K562 (cell line): Measurements from ENCODE around the gene CAMK2N1. TPM values are rescaled to one million over a fixed set of nuclear protein-coding genes. Genes with fewer than 3 reads are reported as not detected.
A peak's percentile ranks its signal among the peaks of the same experiment; 100 is the strongest.

Experiments used
- ATF7 ChIP-seq: fragments of 450-650 bp; IDR thresholded peaks from 2 replicates; pipeline ENCODE4 v1.7.1; 2014; ENCODE audit warnings: mild to moderate bottlenecking, moderate library complexity
- CBX3 ChIP-seq, 2 experiments: IDR thresholded peaks; 1 replicate in 1 of 2; 2 replicates in 1 of 2; pipeline ENCODE4 v1.6.1; 2012; ENCODE audit warnings: inconsistent platforms in 2 of 2, low read length in 2 of 2, borderline replicate concordance in 1 of 2, control low read depth in 1 of 2
- CEBPG ChIP-seq, 3 experiments: fragments of 200-800 bp in 1 of 3; sonication (Bioruptor generic) in 1 of 3; sonication (generic) in 1 of 3; formaldehyde crosslinking in 1 of 3; IDR thresholded peaks in 2 of 3; conservative IDR thresholded peaks in 1 of 3; 2 replicates each; pipeline versions ENCODE4 v1.6.1 to v1.8.0; 2016 to 2022; ENCODE audit warnings: missing compliant biosample characterization in 2 of 3, missing genetic modification characterization in 2 of 3, mild to moderate bottlenecking in 1 of 3, missing genetic modification reagents in 1 of 3
- CTBP1 ChIP-seq: fragments of 450-650 bp; IDR thresholded peaks from 2 replicates; pipeline ENCODE4 v1.6.1; 2016; ENCODE audit warnings: borderline replicate concordance
- CXXC5 ChIP-seq: fragments of 250-450 bp; sonication (Bioruptor Pico); IDR thresholded peaks from 2 replicates; pipeline ENCODE4 v1.8.0; 2022; ENCODE audit warnings: inconsistent platforms, mild to moderate bottlenecking, moderate library complexity
- DMBX1 ChIP-seq: fragments of 250-450 bp; sonication (Bioruptor Pico); IDR thresholded peaks from 2 replicates; pipeline ENCODE4 v1.8.0; 2022; ENCODE audit warnings: inconsistent platforms, mild to moderate bottlenecking, moderate library complexity, borderline replicate concordance
- KLF16 ChIP-seq: IDR thresholded peaks from 2 replicates; pipeline ENCODE4 v1.6.1; 2016; ENCODE audit warnings: antibody characterized with exemption
- SNRNP70 ChIP-seq: fragments of 200-400 bp; formaldehyde crosslinking; optimal IDR thresholded peaks from 2 replicates; pipeline ENCODE3; 2017; ENCODE audit warnings: low read depth, low read length
- YY1 ChIP-seq, 3 experiments: IDR thresholded peaks; 2 replicates each; pipeline ENCODE4 v1.6.1; 2011; ENCODE audit warnings: low read length in 2 of 3, mild to moderate bottlenecking in 2 of 3, moderate library complexity in 2 of 3, borderline replicate concordance in 1 of 3, control low read depth in 1 of 3, low read depth in 1 of 3; ENCODE audit not compliant: insufficient read depth in 3 of 3, insufficient replicate concordance in 2 of 3, control insufficient read depth in 1 of 3, insufficient read length in 1 of 3; ENCODE audit errors: extremely low read depth in 1 of 3
- polyA plus RNA-seq, 8 experiments: library from polyadenylated mRNA; depleted of rRNA in 4 of 8; stranded (reverse) in 5 of 8; unstranded in 3 of 8; fragments of >200 nt; fragmentation: Nextera tagmentation in 2 of 8; fragmentation: Illumina TruSeq in 1 of 8; extraction: Ambion mirVana in 2 of 8; extraction: Trizol in 1 of 8; gene quantifications; 2 replicates each; pipeline versions ENCODE4 v1.2.1 to v1.2.3, GENCODE V29; 2011 to 2014; ENCODE audit warnings: inconsistent platforms in 1 of 8, missing spikeins in 1 of 8
- total RNA-seq, 7 experiments: library from RNA; depleted of rRNA in 6 of 7; stranded (reverse); fragments of >200 nt in 6 of 7; fragmentation: Illumina TruSeq in 2 of 7; extraction: Trizol in 2 of 7; gene quantifications; 2 replicates each; pipeline versions ENCODE4 v1.2.1 to v1.2.3, GENCODE V29; 2011 to 2021; ENCODE audit warnings: low replicate concordance in 1 of 7
- TF ChIP-seq, protein P1 (sequence below): sonication (generic); formaldehyde crosslinking; IDR thresholded peaks from 2 replicates; pipeline ENCODE4 v1.8.0; 2022; ENCODE audit warnings: mild to moderate bottlenecking, missing genetic modification reagents
- TF ChIP-seq, protein P2 (sequence below), 2 experiments: fragments of 450-650 bp in 1 of 2; sonication (generic) in 1 of 2; formaldehyde crosslinking in 1 of 2; IDR thresholded peaks in 1 of 2; conservative IDR thresholded peaks in 1 of 2; 2 replicates each; pipeline versions ENCODE4 v1.6.1 to v1.8.1; 2016 to 2023; ENCODE audit warnings: mild to moderate bottlenecking in 2 of 2, moderate library complexity in 2 of 2, inconsistent platforms in 1 of 2, missing genetic modification reagents in 1 of 2
- TF ChIP-seq, protein P3 (sequence below): fragments of 250-450 bp; sonication (Bioruptor Pico); IDR thresholded peaks from 2 replicates; pipeline ENCODE4 v1.8.0; 2021; ENCODE audit warnings: mild to moderate bottlenecking, moderate library complexity
- TF ChIP-seq, protein P4 (sequence below): fragments of 250-450 bp; sonication (Bioruptor Pico); IDR thresholded peaks from 2 replicates; pipeline ENCODE4 v1.8.0; 2022; ENCODE audit warnings: inconsistent platforms

The CAMK2N1 gene
- total and polyA plus RNA-seq, 9 of the 15 experiments (the other 6 are each of a cell fraction or from before 2014, with no cell fraction given), result 0.09 to 1.4 (median 0.34) TPM

DNA sequence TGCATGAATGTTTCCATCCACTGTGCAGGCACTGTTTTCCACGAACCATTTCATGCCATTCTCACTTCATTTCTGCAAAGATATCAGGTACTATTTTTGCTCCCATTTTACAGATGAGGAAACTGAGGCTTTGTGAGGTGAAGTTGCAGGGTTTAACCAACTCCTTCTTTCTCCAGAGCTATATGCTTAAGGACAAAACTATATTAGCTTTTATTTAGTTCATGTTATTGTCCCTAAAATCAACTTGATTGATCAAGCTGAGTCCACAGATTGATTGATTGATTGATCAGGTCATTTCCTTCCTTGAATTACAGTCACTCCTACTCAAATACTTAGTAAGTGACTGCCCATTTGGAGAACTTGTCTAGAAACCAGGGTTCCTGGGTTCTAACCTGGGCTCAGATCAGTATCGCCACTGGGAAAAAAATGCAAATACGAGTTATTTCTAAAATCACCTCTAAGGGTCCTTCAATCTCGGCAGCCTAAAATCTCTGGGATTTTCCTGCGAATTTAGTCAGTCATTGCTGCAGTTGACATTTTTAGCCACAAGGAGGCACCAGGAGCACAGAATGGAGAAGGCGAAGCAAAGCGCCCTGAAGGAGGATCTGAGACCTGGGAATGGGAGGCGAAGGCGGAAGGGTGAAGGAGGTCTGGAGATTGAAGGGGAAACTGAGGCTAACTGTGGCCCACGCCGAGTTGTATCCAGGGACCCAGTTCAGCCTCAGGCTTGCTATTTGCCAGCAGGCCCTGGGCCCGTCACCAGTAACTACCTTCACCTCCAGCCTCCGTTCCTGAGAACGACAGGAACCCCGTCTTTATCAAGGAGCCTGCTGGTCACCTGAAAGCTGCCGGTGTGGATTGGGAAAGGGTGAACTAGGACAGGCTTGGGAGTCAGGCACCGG is 36.2 kb upstream of the CAMK2N1 start (continued):
- TF ChIP-seq, protein P1, sequence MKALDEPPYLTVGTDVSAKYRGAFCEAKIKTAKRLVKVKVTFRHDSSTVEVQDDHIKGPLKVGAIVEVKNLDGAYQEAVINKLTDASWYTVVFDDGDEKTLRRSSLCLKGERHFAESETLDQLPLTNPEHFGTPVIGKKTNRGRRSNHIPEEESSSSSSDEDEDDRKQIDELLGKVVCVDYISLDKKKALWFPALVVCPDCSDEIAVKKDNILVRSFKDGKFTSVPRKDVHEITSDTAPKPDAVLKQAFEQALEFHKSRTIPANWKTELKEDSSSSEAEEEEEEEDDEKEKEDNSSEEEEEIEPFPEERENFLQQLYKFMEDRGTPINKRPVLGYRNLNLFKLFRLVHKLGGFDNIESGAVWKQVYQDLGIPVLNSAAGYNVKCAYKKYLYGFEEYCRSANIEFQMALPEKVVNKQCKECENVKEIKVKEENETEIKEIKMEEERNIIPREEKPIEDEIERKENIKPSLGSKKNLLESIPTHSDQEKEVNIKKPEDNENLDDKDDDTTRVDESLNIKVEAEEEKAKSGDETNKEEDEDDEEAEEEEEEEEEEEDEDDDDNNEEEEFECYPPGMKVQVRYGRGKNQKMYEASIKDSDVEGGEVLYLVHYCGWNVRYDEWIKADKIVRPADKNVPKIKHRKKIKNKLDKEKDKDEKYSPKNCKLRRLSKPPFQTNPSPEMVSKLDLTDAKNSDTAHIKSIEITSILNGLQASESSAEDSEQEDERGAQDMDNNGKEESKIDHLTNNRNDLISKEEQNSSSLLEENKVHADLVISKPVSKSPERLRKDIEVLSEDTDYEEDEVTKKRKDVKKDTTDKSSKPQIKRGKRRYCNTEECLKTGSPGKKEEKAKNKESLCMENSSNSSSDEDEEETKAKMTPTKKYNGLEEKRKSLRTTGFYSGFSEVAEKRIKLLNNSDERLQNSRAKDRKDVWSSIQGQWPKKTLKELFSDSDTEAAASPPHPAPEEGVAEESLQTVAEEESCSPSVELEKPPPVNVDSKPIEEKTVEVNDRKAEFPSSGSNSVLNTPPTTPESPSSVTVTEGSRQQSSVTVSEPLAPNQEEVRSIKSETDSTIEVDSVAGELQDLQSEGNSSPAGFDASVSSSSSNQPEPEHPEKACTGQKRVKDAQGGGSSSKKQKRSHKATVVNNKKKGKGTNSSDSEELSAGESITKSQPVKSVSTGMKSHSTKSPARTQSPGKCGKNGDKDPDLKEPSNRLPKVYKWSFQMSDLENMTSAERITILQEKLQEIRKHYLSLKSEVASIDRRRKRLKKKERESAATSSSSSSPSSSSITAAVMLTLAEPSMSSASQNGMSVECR, result no peak
- TF ChIP-seq, protein P2, sequence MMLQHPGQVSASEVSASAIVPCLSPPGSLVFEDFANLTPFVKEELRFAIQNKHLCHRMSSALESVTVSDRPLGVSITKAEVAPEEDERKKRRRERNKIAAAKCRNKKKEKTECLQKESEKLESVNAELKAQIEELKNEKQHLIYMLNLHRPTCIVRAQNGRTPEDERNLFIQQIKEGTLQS (IDR thresholded peaks at IDR 0.05), result no peak
- TF ChIP-seq, protein P2 (CRISPR knock-in tag; conservative IDR thresholded peaks at IDR 0.05), result 0 out of 2 replicates have a peak, but pooled peaks have one; percentile 35
- TF ChIP-seq CBX3 (IDR thresholded peaks at IDR 0.05; ENCODE audit: borderline replicate concordance in 1 of 2, low read length in 2 of 2) (0 out of 3 replicates have a peak, but pooled peaks of 1 of the 2 experiments have one; percentile 3), CXXC5 (no peak), DMBX1 (CRISPR knock-in tag) (no peak), KLF16 (peak; percentile 68), YY1 (IDR thresholded peaks at IDR 0.05; ENCODE audit: borderline replicate concordance in 1 of 3, control insufficient read depth in 1 of 3, extremely low read depth in 1 of 3, insufficient read depth in 3 of 3, insufficient read length in 1 of 3, insufficient replicate concordance in 2 of 3, low read depth in 1 of 3, low read length in 2 of 3) (no peak), ATF7 (0 out of 2 replicates have a peak, but pooled peaks have one; percentile 19), CEBPG (CRISPR knock-in tag; IDR thresholded peaks at IDR 0.05) (no peak), CEBPG (tag; conservative IDR thresholded peaks at IDR 0.05 in 1 of 2, IDR thresholded peaks at IDR 0.05 in 1 of 2) (no peak), SNRNP70 (no peak), CTBP1 (peak; percentile 65; the same call in 1 of the 2 replicates)
- TF ChIP-seq, protein P3, sequence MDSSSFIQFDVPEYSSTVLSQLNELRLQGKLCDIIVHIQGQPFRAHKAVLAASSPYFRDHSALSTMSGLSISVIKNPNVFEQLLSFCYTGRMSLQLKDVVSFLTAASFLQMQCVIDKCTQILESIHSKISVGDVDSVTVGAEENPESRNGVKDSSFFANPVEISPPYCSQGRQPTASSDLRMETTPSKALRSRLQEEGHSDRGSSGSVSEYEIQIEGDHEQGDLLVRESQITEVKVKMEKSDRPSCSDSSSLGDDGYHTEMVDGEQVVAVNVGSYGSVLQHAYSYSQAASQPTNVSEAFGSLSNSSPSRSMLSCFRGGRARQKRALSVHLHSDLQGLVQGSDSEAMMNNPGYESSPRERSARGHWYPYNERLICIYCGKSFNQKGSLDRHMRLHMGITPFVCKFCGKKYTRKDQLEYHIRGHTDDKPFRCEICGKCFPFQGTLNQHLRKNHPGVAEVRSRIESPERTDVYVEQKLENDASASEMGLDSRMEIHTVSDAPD (CRISPR knock-in tag), result no peak
- TF ChIP-seq, protein P4, sequence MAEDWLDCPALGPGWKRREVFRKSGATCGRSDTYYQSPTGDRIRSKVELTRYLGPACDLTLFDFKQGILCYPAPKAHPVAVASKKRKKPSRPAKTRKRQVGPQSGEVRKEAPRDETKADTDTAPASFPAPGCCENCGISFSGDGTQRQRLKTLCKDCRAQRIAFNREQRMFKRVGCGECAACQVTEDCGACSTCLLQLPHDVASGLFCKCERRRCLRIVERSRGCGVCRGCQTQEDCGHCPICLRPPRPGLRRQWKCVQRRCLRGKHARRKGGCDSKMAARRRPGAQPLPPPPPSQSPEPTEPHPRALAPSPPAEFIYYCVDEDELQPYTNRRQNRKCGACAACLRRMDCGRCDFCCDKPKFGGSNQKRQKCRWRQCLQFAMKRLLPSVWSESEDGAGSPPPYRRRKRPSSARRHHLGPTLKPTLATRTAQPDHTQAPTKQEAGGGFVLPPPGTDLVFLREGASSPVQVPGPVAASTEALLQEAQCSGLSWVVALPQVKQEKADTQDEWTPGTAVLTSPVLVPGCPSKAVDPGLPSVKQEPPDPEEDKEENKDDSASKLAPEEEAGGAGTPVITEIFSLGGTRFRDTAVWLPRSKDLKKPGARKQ (CRISPR knock-in tag), result no peak
